ENCODE results near the gene ASMT. TPM values are rescaled to one million over a fixed set of nuclear protein-coding genes. Genes with fewer than 3 reads are reported as not detected.
"Not testable (repeated sequence)": the region's sequence is repeated elsewhere in the genome, so short reads cannot be mapped to it uniquely, and the experiment has no call there.

The ASMT gene
- total and polyA plus RNA-seq, 2 donors (not counting 1 experiment from before 2014, with no cell fraction given): not detected

DNA sequence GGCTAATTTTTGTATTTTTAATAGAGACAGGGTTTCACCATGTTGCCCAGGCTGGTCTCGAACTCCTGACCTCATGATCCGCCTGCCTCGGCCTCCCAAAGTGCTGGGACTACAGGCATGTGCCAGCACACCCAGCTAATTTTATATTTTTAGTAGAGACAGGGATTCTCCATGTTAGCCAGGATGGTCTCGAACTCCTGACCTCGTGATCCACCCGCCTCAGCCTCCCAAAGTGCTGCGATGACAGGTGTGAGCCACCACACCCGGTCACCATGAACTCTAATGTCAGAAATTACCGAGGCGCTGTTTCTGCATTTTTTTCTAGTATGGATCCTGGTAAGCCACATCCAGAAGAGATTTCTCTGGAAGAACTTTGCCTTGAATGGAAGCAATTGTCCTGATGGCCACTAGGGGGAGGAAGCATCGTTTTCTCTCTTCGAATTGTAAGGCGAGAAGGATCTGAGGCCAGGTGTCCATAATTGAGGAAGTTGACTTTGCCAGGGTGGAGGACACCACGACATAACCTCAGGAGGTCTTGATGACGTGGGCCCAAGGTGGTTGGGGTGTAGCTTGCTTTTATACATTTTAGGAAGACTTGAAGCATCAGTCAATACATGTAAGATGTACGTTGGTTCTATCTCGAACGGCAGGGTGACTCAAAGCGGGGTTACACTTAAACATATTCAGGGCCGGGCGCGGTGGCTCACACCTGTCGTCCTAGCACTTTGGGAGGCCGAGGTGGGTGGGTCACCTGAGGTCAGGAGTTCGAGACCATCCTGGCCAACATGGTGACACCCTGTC lies 37.4 kb downstream of the ASMT start:
- not testable (repeated sequence) for H3K27ac ChIP-seq (ENCODE audit: insufficient read depth, low read length); H3K9me3 ChIP-seq (ENCODE audit: control insufficient read depth, insufficient read depth, low read depth, low read length); H3K36me3 ChIP-seq (ENCODE audit: control insufficient read depth, insufficient read depth, low read length); H4K20me1 ChIP-seq (ENCODE audit: control insufficient read depth, extremely low read depth, insufficient read depth, low read length); H3K79me2 ChIP-seq (ENCODE audit: control insufficient read depth, insufficient read depth, low read length); H3K9ac ChIP-seq (ENCODE audit: insufficient read depth, low read length); H3K4me3 ChIP-seq (replicated peaks in 1 of 4; ENCODE audit: control extremely low read depth in 1 of 4, insufficient read depth in 1 of 4, low read depth in 3 of 4, low read length in 4 of 4); H3K27me3 ChIP-seq (ENCODE audit: control insufficient read depth, insufficient read depth, low read length); H3K4me1 ChIP-seq (ENCODE audit: control insufficient read depth, extremely low read depth, insufficient read depth, low read length); H3K4me2 ChIP-seq (ENCODE audit: extremely low read depth, insufficient read depth, low read length); H2AFZ ChIP-seq (ENCODE audit: low read length)
- TF ChIP-seq, protein P1, sequence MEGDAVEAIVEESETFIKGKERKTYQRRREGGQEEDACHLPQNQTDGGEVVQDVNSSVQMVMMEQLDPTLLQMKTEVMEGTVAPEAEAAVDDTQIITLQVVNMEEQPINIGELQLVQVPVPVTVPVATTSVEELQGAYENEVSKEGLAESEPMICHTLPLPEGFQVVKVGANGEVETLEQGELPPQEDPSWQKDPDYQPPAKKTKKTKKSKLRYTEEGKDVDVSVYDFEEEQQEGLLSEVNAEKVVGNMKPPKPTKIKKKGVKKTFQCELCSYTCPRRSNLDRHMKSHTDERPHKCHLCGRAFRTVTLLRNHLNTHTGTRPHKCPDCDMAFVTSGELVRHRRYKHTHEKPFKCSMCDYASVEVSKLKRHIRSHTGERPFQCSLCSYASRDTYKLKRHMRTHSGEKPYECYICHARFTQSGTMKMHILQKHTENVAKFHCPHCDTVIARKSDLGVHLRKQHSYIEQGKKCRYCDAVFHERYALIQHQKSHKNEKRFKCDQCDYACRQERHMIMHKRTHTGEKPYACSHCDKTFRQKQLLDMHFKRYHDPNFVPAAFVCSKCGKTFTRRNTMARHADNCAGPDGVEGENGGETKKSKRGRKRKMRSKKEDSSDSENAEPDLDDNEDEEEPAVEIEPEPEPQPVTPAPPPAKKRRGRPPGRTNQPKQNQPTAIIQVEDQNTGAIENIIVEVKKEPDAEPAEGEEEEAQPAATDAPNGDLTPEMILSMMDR (conservative IDR thresholded peaks at IDR 0.05 in 1 of 2, IDR thresholded peaks at IDR 0.05 in 1 of 2; ENCODE audit: low read depth in 1 of 2, low read length in 2 of 2): peak; percentile 80 to 87
- peak; percentile 32 to 57 for DNase-seq (ENCODE audit: low read depth in 2 of 2)

DNA sequence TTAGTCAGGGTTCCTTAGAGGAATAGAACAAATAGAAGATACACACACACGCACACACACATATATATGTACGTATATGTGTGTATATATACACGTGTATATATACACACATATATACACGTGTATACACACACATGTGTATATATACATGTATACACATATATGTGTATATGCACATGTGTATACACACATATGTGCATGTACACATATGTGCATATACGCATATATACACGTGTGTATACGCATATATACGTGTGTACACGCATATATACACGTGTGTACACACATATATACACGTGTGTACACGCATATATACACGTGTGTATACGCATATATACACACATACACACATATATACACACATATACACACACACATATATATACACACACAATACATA lies 41.5 kb downstream of the ASMT start:
- no peaks in the 10 kb centered on the region for H3K36me3 ChIP-seq (ENCODE audit: control insufficient read depth, insufficient read depth, low read length)
- no peaks in the 10 kb centered on the region for H3K9me3 ChIP-seq (ENCODE audit: control insufficient read depth, insufficient read depth, low read depth, low read length)
- H3K4me2 ChIP-seq (ENCODE audit: extremely low read depth, insufficient read depth, low read length): no peak overlapping the region
- H3K4me3 ChIP-seq (replicated peaks in 1 of 4; ENCODE audit: control extremely low read depth in 1 of 4, insufficient read depth in 1 of 4, low read depth in 3 of 4, low read length in 4 of 4): no peak overlapping the region
- no peak for DNase-seq (ENCODE audit: low read depth in 2 of 2)
- H4K20me1 ChIP-seq (ENCODE audit: control insufficient read depth, extremely low read depth, insufficient read depth, low read length): no peaks in the 10 kb centered on the region
- no peaks in the 10 kb centered on the region for H3K4me1 ChIP-seq (ENCODE audit: control insufficient read depth, extremely low read depth, insufficient read depth, low read length)
- H3K79me2 ChIP-seq (ENCODE audit: control insufficient read depth, insufficient read depth, low read length): no peaks in the 10 kb centered on the region
- TF ChIP-seq EZH2 (IDR thresholded peaks at IDR 0.05; ENCODE audit: low read length, missing control alignments): no peak
- TF ChIP-seq, protein P1 (conservative IDR thresholded peaks at IDR 0.05 in 1 of 2, IDR thresholded peaks at IDR 0.05 in 1 of 2; ENCODE audit: low read depth in 1 of 2, low read length in 2 of 2): no peak
- H3K9ac ChIP-seq (ENCODE audit: insufficient read depth, low read length): no peak overlapping the region
- no peak overlapping the region for H3K27ac ChIP-seq (ENCODE audit: insufficient read depth, low read length)
- H3K27me3 ChIP-seq (ENCODE audit: control insufficient read depth, insufficient read depth, low read length): no peaks in the 10 kb centered on the region
- no peak overlapping the region for H2AFZ ChIP-seq (ENCODE audit: low read length)

DNA sequence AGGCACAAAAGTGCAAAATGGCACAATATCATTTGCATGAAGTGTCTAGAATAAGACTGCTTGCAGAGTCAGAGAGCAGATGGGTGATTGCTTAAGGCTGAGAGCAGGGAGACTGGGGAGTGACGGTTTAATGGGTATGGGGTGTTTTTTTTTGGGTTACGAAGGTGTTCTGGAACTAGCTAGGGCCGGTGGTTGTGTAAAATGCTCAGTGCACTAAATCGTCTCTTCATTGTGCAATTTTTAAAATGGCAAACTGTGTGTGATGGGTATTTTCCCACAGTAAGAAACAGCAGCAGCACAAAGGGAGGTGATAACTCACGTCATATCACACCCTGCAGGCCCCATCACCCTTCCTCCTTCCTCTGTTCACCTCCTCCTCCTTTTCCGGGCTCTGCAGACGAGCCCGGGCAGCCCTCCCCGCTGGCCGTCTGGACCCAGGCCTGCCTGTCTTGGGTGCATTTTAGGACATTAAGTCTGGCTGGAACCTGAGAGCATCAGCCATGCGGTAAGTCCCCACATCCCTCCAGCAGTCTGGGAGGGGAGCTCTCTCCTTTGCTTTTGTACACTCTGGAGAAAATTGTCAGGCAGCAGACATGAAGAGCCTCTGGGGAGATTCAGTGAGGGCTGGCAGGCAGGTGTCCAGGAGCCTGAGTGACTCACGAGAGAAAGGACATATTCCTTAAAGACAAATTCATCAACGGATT lies 42.7 kb downstream of the ASMT start:
- Histone ChIP-seq H3K4me1 (ENCODE audit: control insufficient read depth, extremely low read depth, insufficient read depth, low read length) (no peaks in the 10 kb centered on the region), H3K9ac (ENCODE audit: insufficient read depth, low read length) (no peak overlapping the region), H3K27ac (ENCODE audit: insufficient read depth, low read length) (no peak overlapping the region), H3K4me3 (replicated peaks in 1 of 4; ENCODE audit: control extremely low read depth in 1 of 4, insufficient read depth in 1 of 4, low read depth in 3 of 4, low read length in 4 of 4) (no peak overlapping the region), H3K9me3 (ENCODE audit: control insufficient read depth, insufficient read depth, low read depth, low read length) (no peaks in the 10 kb centered on the region), H2AFZ (ENCODE audit: low read length) (no peak overlapping the region), H3K36me3 (ENCODE audit: control insufficient read depth, insufficient read depth, low read length) (no peaks in the 10 kb centered on the region), H3K27me3 (ENCODE audit: control insufficient read depth, insufficient read depth, low read length) (no peaks in the 10 kb centered on the region), H3K79me2 (ENCODE audit: control insufficient read depth, insufficient read depth, low read length) (no peaks in the 10 kb centered on the region), H3K4me2 (ENCODE audit: extremely low read depth, insufficient read depth, low read length) (no peak overlapping the region), H4K20me1 (ENCODE audit: control insufficient read depth, extremely low read depth, insufficient read depth, low read length) (no peaks in the 10 kb centered on the region)
- peak in 1 of 2 donors; percentile 34 for DNase-seq (ENCODE audit: low read depth in 2 of 2)
- TF ChIP-seq EZH2 (IDR thresholded peaks at IDR 0.05; ENCODE audit: low read length, missing control alignments): no peak
- TF ChIP-seq, protein P1 (conservative IDR thresholded peaks at IDR 0.05 in 1 of 2, IDR thresholded peaks at IDR 0.05 in 1 of 2; ENCODE audit: low read depth in 1 of 2, low read length in 2 of 2): no peak

All from fibroblast of lung (primary cell).